ENCODE results near the gene LAPTM4A.
"Not testable (repeated sequence)": the region's sequence is repeated elsewhere in the genome, so short reads cannot be mapped to it uniquely, and the experiment has no call there.

The LAPTM4A gene

DNA sequence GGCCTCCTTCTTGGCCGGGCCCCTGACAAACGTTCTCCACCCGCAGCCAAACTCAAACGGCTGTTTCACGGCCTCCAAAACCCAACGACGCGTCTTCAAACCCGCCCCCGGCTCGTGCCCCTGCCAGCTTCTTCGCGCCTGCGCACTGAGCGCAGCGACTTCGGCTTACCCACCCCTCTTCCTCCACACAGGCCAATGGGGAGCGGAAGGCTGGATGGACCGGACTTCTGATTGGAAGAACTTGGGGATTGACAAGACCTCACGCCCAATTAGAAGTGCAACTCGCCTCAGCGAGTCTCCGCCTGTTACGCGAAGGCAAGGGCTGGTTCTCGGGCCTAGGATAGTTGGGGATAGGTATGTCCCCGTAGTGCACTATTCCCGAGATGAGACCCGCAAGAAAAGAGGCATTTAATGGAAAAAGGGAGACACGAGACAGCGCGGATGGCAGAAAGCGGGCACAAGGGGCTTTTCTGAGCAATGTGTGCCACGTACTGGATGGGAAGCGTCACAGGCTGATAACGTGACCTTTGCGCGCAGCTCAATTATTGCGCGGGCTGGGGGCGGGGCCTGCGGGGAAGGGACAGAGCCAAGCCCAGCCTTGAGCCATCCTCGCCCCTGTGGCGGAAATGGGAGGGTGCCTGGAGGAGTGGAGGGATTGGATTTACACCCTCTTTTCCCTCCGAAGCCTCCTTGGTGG, at the start of gene LAPTM4A:
Gene LAPTM4A (minus strand): TSS at position 97 of the 697 bp plus-strand sequence. CDS start 108 bp downstream, outside the sequence.
- DNase-seq (ENCODE audit: low read depth), result peak; percentile 100

DNA sequence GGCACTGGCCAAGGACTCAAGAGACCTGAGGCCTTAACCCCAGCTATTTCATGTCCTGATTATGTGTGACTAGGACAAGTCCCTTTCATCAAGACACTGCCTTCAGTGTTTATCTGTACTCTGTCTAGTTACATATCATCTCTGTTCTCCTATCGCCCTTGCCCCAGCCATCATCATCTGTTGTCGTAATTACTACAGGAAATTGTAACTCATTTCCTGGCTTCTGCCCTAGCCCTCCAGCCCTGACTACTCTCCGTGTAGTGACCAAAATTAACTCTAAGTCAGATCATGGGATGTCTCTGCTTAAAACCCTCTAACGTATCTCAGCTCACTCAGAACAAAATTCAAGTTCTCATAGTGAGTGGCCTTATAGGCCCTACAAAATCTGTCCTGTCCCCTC, 49.3 kb upstream of the LAPTM4A start:
- no peak for DNase-seq (ENCODE audit: low read depth)

DNA sequence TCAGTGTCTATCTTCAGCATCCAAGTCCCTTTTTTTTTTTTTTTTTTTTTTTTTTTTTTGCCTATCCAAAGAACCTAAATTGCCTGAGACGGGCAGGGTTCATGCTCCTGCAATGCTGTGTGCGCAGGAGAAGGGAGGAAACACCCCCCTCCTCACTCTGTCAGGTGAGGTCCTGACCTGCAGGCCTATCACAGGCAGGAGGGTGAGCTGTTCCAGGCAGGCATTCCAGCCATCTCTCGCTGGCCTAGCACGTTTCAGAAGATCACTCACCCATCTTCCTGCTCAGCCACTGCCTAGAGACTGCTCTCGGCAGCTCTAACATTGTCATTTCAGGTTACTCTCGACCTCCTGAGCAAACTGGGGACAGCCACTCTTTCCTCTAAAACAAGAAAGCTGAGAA, 48.4 kb upstream of the LAPTM4A start:
- no peak for DNase-seq (ENCODE audit: low read depth)

DNA sequence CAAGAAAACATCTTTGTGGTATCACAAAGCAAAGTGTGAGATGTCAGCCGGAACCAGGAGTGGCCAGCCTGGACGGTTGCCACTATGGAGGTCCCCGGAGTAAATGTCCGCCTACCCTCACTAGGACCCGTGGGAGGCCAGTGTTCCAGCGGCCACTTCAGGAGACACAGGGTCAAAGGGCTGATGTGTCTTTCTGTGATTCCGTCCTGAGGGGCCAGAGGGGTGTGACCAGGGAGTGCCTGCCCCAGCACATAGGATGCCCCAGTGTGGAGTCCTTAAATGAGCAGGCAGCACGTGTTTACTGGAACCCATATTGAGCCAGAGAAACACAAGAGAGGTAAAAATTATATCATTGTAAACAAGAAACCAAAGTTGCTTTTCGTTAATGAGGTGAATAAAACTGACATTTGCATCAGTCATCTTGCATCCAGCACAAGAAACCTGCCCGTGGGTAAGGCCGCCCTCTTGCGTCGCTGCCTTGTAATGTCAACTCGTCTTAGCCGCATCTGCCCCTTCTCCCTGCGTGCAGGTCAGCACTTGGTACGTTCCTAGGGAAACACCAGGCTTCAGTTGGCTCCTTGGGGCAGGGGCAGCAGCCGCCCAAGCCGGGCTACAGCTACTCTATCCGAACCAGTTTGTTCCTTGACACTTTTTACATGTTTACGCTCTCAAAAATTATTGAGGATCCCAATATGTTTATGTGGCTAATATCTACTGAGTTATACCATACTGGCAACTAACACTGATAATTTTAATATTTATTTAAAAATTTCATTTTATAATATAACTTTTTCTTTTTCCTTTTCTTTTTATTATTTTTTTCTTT, 46.7 kb upstream of the LAPTM4A start:
- peak; percentile 72 for DNase-seq (ENCODE audit: low read depth)

DNA sequence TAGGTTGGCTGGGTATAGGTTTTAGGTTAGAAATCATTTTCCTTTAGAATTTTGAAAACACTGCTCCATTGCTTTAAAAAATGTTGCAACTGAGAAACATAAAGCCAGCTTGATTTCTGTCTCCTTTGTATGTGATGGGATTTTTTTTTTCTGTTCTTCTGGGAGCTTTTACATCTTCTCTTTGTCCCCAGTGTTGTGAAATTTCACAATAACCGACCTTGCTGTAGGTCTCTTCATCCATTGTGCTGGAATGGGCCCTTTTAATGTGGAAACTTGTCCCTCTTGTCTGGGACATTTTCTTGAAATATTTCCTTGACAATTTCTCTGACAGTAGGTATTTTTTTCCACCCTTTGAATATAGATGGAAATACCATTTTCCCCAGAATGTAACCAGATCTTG, 44.0 kb upstream of the LAPTM4A start:
- no peak for DNase-seq (ENCODE audit: low read depth)

DNA sequence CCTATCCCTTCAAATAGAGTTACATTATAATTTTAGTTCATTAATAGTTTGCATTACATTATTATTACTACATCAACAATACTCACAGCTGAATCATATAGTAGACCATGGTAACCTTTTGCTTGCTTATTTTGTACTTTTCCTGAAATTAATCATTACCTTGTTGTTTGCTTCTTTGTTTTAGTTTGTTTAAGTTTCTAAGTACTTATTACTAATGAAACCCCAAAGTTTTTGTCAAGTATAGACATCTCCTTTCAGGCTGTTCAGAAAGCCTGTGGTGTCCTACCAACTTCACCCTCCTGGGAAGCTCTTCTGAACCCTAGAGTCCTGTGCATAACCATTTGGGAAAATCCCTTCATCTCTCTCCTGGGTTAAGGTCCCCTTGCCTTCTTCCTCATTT, 43.5 kb upstream of the LAPTM4A start:
- DNase-seq (ENCODE audit: low read depth), result no peak

DNA sequence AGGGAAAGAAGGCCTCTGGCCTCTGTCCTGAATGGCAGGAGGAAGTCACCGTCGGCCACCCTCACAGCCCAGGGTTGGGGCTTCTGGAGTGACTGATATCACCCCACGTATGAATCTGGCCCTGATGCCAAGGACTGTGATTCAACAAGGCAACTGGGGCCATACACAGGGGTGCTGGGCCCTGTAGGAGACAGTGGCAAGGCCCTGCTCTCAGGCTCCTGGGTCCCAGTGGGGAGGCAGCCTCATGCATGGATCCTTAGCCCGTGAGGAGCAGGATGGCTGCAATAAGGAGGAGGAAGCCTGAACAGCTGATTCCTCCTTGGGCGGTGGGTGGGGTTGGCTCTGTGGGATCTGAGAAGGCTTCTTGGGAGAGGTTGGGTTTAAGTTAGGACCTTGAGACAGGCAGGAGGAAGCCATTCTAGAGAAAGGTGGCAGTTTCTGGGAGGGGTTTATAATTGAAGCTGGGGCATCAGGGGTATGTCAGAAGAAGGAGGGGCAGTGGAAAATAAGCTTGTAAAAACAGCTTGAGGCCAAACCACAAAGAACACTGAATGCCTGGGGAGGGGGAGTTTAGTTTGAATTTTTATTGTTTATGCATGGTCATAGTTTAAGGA, 42.8 kb upstream of the LAPTM4A start:
- no peak for DNase-seq (ENCODE audit: low read depth)

DNA sequence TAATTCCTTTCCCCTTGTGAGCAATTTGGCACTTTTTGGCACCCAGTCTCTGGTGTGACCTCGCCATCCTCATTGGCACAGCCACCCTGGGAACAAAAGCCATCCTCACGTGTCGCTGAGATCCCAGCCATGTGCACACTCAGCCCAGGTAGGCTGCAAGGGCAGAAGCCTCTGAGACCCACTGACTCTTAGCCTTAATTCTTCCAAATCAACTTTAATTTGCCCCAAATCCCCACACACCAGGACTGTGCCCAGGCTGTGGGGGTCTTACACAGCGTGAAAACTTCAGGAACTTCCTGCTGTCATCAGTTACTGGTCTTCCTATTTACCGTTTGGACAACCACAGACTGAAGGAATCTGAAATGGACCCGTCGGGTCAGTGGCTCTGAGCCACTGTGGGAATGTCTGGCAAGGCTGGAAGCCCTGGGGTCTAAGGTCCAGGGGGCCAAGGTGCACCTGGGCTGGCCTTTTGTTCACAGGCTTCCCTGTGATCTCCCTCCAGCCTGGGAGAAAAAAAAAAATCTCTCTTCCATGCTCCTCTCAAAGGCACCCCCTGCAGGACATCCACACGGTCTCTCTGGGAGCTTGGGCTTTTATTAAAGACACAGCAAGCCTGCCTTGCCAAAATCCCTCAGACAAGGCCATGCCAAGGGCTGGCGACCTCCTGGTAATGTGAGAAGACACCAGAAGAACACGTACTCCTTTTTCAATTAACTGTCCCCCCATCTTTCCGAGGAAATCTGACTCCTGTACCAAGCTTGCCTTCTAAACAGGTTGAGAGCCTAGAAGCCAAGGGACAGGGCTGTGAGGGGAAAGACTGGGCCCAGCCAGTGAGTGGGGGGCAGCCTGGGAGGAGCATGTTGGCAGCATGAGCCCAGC, 42.1 kb upstream of the LAPTM4A start:
- DNase-seq (ENCODE audit: low read depth), result peak; percentile 38

DNA sequence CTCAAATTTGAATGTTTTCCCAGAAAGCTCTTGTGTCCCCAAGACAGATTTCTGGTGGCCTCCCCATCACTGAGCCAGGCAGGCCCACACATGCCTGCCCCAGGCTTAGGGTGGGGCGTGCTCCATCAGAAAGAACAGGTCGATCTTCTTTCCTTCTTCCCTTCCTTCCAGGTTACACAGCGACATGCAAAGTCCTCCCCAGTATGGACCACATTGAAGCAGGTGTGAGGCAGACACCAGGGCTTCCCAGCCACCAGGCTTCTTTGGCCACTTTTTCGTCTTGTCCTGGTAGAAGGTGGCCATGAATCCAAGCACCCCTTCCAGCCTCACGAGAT, 41.4 kb upstream of the LAPTM4A start:
- no peak for DNase-seq (ENCODE audit: low read depth)

DNA sequence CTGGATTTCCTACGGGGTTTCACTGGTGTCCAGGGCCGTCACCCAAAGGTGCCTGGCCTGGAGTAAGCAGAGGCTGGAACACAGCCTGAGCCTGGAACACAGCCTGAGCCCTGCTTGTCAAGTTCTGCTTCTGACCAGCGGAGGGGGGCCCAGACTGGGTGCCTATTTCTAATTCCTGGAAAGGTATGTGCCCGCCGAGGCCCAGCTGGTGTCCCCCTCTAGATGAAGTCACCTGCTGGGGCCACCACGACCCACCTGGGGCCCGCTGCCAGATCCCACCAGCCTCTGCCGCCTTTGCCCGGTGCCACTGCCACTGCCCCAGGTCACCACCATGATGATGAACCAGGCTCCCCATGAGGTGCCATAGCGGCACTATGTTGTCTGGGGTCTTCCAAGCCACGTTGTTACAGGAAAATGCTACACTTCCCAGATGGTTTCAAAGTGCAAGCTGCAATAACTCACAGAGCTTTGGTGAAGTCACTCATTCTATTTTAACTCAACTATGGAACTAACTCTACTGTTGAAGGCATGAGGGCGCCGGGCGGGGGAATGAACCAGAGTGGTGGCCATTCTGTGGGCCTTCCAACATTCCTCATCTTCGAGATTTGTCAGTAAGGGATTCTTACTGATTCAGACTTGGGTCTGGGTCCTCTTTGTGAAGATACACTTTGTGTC, 40.9 kb upstream of the LAPTM4A start:
- DNase-seq (ENCODE audit: low read depth), result no peak

DNA sequence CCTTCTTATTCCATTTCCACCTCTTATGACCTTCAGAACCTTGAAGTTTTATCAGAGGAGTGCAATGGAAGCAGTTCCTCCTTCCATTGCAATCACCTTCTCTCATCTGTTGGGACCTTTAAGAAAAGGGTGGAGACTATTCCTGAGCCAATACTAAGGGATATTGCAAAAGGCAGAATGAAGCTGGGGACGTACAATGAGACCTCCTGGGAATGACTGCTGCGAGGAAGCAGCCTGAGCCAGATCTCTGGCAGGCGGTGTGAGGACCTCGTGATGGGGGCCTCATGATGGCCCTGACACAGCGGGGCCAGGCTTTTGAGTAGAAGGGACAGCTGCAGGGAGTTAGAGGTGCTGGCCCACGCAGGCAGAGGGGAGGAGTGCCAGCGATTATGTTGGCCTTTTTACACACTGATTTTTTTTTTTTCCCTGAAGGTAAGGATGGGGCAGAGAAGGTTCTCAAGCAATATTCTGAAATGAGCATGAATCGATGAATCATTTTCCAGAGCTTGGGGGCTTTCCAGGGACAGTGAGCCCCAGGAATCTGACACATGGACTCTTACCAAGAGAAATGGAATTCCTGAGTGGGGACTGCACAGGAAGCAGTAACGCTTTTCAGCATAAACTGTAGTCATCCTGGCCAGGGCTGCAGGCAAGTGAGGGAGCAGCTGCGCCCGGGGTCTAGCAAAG, 40.0 kb upstream of the LAPTM4A start:
- peak; percentile 85 for DNase-seq (ENCODE audit: low read depth)

DNA sequence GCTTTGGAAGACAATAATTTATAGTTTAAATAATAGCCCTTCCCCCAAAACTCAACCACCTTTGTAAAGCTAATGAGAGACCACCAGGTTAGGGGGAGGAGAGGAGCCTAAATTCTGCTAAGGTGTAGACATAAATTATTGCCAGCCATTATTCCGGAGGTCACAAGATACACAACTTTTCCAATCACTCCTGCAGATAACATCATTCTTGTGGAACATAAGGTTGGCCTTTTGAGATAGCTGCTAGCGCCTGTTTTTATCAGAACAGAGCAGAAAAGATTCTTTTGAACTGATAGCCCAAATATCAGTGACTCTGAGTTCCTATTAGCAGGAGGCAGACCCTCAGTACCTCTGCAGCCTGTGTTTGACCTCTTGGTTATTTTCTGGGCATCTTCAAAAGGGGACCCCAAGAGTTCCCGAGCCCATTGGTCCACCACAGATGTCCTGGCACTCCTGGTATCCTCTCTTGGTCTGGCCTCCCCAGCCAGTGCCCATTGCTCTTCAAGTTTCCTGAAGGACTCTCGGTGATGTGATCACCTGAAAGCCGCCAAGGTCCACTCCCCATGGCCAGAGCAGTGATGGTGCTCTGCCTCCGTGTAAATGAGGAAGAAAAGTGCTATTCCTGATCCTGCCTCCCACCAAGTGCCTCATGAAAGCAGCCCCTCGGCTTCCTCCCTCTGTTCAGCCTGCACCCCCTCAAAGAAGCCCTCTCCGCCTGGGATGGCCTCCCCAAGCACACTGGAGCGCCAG, 38.5 kb upstream of the LAPTM4A start:
- DNase-seq (ENCODE audit: low read depth), result no peak

DNA sequence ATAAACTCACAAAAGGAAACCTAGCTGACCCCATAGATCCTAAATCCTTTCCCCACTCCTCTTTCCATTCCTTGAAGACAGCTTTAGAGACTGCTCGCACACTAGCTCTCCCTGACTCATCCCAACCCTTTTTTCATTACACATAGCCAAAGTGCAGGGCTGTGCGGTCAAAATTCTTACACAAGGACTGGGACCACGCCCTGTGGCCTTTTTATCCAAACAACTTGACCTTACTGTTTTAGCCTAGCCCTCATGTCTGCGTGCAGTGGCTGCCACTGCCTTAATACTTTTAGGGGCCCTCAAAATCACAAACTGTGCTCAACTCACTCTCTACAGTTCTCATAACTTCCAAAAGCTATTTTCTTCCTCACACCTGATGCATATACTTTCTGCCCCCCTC, 34.5 kb upstream of the LAPTM4A start:
- not testable (repeated sequence) for DNase-seq (ENCODE audit: low read depth)

DNA sequence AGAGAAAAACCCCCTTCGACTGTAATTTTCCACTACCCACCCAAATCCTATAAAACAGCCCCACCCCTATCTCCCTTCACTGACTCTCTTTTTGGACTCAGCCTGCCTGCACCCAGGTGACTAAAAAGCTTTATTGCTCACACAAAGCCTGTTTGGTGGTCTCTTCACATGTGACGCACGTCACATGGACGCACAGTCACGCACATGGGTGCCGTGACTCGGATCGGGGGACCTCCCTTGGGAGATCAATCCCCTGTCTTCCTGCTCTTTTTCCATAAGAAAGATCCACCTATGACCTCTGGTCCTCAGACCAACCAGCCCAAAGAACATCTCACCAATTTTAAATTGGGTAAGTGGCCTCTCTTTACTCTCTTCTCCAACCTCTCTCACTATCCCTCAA, 31.4 kb upstream of the LAPTM4A start:
- not testable (repeated sequence) for DNase-seq (ENCODE audit: low read depth)

DNA sequence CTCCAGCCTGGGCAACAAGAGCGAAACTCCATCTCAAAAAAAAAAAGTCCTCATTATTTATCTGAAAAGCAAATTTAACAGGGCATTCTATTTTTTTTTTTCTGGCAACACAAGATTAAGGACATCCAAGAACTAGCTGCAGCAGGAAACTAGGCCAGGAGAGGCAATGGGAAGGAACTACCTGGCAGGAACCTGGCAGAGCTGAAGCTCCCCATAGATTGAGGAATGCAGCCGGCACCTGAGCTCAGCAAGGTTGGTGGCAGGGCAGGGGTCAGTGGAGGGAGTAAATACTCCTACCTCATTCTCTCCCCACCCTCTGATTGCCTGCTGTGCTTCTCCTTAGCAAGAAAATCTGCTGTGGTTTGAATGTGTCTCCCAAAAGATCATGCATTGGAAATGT, 30.4 kb upstream of the LAPTM4A start:
- no peak for DNase-seq (ENCODE audit: low read depth)

DNA sequence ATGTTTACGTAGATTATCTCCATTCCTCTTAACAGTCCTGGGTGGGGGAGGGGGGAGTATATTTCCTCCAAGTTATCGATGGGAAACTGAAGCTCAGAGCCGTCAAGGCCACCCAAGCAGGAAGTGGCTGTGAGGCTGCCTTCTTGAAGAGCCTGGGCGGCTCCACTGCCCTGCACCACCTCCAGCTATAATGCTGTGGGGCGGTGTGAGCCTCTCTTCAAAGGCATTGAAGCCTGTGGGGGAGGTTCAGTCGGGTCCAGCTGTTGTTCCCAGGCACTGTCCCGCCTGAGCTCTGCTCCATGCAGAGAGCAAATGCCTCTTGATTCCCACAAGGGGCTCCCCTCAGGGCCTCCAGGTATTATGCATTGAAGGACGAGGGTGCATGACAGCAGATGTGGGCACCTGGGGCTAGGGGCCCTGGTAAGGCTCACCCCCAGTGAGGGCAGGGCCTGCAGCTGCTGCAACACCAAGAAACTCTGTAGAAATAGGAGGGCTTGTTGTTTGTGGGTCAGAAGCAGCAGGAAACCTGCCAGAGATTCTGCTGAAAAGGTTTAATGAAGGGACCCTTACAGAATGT, 29.5 kb upstream of the LAPTM4A start:
- no peak for DNase-seq (ENCODE audit: low read depth)

DNA sequence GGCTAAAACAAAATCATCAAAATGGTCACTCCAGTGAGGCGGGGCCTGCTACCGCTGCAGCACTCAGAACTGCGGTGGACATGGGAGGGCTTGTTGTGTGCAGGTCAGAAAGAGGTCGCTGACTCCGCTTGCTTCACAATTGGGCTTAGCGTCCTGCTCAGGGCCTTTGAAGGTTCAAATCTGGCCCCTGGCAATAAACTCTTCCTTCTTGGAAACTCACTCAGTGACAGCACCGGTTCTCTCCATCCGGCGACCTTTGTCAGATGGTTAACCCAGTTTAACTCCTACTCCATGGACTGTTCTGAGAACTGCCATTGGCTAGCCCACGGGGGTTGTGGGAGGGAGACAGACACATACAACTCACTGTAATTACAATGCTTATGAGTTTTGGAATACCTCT, 29.0 kb upstream of the LAPTM4A start:
- DNase-seq (ENCODE audit: low read depth), result no peak

DNA sequence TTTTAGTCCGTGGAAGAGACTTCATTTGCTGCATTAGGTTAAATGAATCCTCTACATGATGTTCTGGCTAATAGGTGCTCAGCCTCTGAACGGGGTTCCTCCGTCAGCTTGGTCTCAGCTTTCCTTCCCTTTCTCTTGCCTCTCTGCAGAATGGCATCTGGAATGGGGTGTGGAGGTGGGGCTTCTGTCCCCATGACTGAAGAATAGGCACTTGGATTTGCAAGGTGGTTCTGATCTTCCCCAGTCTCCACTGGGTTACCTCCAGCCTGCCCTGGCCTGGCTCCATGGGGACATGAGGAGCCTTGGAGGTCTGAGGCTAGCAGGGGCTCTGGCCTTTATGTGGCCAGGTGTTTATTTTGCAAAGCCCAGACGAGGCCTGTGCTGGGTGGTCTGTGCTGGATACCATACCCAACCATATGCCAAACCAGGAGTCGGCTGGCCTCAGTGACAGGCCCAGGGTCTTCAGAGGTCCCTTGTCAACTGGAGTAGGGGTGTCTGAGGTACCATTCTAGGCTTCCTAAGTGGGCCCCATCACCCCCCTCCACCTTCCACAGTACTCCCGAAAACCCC, 28.2 kb upstream of the LAPTM4A start:
- no peak for DNase-seq (ENCODE audit: low read depth)

DNA sequence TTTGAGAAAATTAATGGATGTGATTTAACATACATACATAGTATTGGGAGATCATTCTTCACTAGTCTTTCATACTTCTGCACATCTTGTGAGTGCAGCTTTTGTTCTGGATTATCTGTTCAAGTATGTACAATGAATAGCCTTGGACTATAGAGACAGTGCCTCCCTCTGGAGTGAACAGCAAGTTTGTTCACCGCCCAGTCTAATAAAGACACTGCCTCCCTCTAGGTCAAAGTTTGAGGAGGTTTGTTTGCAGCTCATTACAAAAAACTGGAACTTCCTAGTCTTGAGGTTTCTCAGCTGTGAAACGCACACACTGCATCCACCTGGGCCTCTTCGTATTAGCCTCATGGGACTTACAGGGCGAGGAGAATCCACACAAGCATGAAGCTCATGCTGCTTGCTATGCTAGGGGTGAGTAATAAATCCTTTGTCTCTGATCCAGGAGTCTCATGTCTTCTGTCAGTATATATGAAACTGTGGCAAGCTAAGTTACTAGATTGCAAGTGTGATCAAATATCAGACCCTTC, 26.0 kb upstream of the LAPTM4A start:
- no peak for DNase-seq (ENCODE audit: low read depth)

Data from non-pigmented ciliary epithelial cell (primary cell).